HepG2 (cell line): ENCODE results near the gene DHRS4L2. TPM values are rescaled to one million over a fixed set of nuclear protein-coding genes. Genes with fewer than 3 reads are reported as not detected.

Experiments
- AGO1 ChIP-seq: fragments of 200-400 bp; formaldehyde crosslinking; IDR thresholded peaks from 2 replicates; pipeline ENCODE4 v1.6.1; 2017; ENCODE audit warnings: mild to moderate bottlenecking, low read depth, low read length, moderate library complexity; ENCODE audit not compliant: poor library complexity, severe bottlenecking
- CBX5 ChIP-seq: sonication (generic); formaldehyde crosslinking; IDR thresholded peaks from 2 replicates; pipeline ENCODE4 v1.4.0; 2020; ENCODE audit warnings: missing genetic modification reagents, borderline replicate concordance
- CC2D1A ChIP-seq: sonication (generic); formaldehyde crosslinking; IDR thresholded peaks from 2 replicates; pipeline ENCODE4 v1.8.1; 2023; ENCODE audit warnings: mild to moderate bottlenecking, missing genetic modification reagents
- CENPT ChIP-seq: sonication (generic); formaldehyde crosslinking; IDR thresholded peaks from 2 replicates; pipeline ENCODE4 v1.8.0; 2022; ENCODE audit warnings: low read depth, mild to moderate bottlenecking, moderate library complexity, missing genetic modification reagents
- DMAP1 ChIP-seq: IDR thresholded peaks from 2 replicates; pipeline ENCODE4 v1.6.1; 2016
- FOSL2 ChIP-seq: sonication (generic); formaldehyde crosslinking; IDR thresholded peaks from 2 replicates; pipeline ENCODE4 v1.4.0; 2020; ENCODE audit warnings: missing genetic modification reagents
- GPN1 ChIP-seq: sonication (generic); formaldehyde crosslinking; IDR thresholded peaks from 2 replicates; pipeline ENCODE4 v1.5.1; 2020; ENCODE audit warnings: missing genetic modification reagents, borderline replicate concordance
- HNF4G ChIP-seq, 2 experiments: sonication (generic) in 1 of 2; formaldehyde crosslinking in 1 of 2; IDR thresholded peaks; 2 replicates each; pipeline versions ENCODE4 v1.4.0 to v1.6.1; 2011 to 2020; ENCODE audit warnings: borderline replicate concordance in 2 of 2, low read depth in 2 of 2, mild to moderate bottlenecking in 2 of 2, low read length in 1 of 2, missing genetic modification reagents in 1 of 2, moderate library complexity in 1 of 2
- MAF1 ChIP-seq: sonication (generic); formaldehyde crosslinking; IDR thresholded peaks from 2 replicates; pipeline ENCODE4 v1.5.0; 2020; ENCODE audit warnings: missing genetic modification reagents, borderline replicate concordance
- MLLT10 ChIP-seq: sonication (generic); formaldehyde crosslinking; IDR thresholded peaks from 2 replicates; pipeline ENCODE4 v1.4.0; 2020; ENCODE audit warnings: missing genetic modification reagents
- NAIF1 ChIP-seq: sonication (generic); formaldehyde crosslinking; IDR thresholded peaks from 2 replicates; pipeline ENCODE4 v1.5.0; 2020; ENCODE audit warnings: mild to moderate bottlenecking, missing genetic modification reagents, borderline replicate concordance
- NFIB ChIP-seq: sonication (generic); formaldehyde crosslinking; IDR thresholded peaks from 2 replicates; pipeline ENCODE4 v1.9.0; 2021; ENCODE audit warnings: missing genetic modification reagents, mild to moderate bottlenecking, borderline replicate concordance
- RFXAP ChIP-seq: sonication (generic); formaldehyde crosslinking; IDR thresholded peaks from 2 replicates; pipeline ENCODE4 v1.4.0; 2020; ENCODE audit warnings: missing genetic modification reagents, borderline replicate concordance
- RORA ChIP-seq: sonication (generic); formaldehyde crosslinking; IDR thresholded peaks from 2 replicates; pipeline ENCODE4 v1.5.0; 2020; ENCODE audit warnings: mild to moderate bottlenecking, missing genetic modification reagents, moderate library complexity
- SPEN ChIP-seq: sonication (generic); formaldehyde crosslinking; IDR thresholded peaks from 2 replicates; pipeline ENCODE4 v1.5.1; 2020; ENCODE audit warnings: low read depth, mild to moderate bottlenecking, missing genetic modification reagents
- SYNCRIP ChIP-seq: fragments of 200-400 bp; formaldehyde crosslinking; IDR thresholded peaks from 2 replicates; pipeline ENCODE4 v1.6.1; 2018; ENCODE audit warnings: mild to moderate bottlenecking, low read depth, low read length; ENCODE audit not compliant: insufficient read depth
- ZBTB20 ChIP-seq: sonication (generic); formaldehyde crosslinking; IDR thresholded peaks from 2 replicates; pipeline ENCODE4 v1.8.1; 2023; ENCODE audit warnings: missing genetic modification reagents, low read depth, mild to moderate bottlenecking, borderline replicate concordance
- ZBTB7A ChIP-seq: sonication (generic); formaldehyde crosslinking; IDR thresholded peaks from 2 replicates; pipeline ENCODE4 v1.8.0; 2022; ENCODE audit warnings: mild to moderate bottlenecking, missing genetic modification reagents
- ZFP41 ChIP-seq: sonication (generic); formaldehyde crosslinking; IDR thresholded peaks from 2 replicates; pipeline ENCODE4 v1.4.0; 2020; ENCODE audit warnings: mild to moderate bottlenecking, missing genetic modification reagents, borderline replicate concordance
- ZFP82 ChIP-seq: sonication (generic); formaldehyde crosslinking; IDR thresholded peaks from 2 replicates; pipeline ENCODE4 v1.5.1; 2020; ENCODE audit warnings: mild to moderate bottlenecking, missing genetic modification reagents, borderline replicate concordance
- ZNF773 ChIP-seq: sonication (generic); formaldehyde crosslinking; IDR thresholded peaks from 2 replicates; pipeline ENCODE4 v1.4.0; 2020; ENCODE audit warnings: missing genetic modification reagents, borderline replicate concordance
- ZNF780A ChIP-seq: sonication (generic); formaldehyde crosslinking; IDR thresholded peaks from 2 replicates; pipeline ENCODE4 v1.8.0; 2022; ENCODE audit warnings: mild to moderate bottlenecking, missing genetic modification reagents, moderate library complexity
- polyA plus RNA-seq, 8 experiments: library from polyadenylated mRNA; depleted of rRNA in 3 of 8; stranded (reverse) in 7 of 8; unstranded in 1 of 8; fragments of >200 nt; fragmentation: Illumina TruSeq in 4 of 8; extraction: Trizol in 4 of 8; gene quantifications; 2 replicates each; pipeline versions ENCODE4 v1.2.1 to v1.2.3, GENCODE V29; 2011 to 2016; ENCODE audit warnings: low read depth in 4 of 8, missing spikeins in 1 of 8, mixed read lengths in 1 of 8; ENCODE audit not compliant: insufficient read depth in 1 of 8
- total RNA-seq, 5 experiments: library from RNA; depleted of rRNA; stranded (reverse); fragments of >200 nt; fragmentation: Illumina TruSeq; extraction: Trizol; gene quantifications; 2 replicates each; pipeline ENCODE4 v1.2.3, GENCODE V29; 2016; ENCODE audit warnings: low read depth in 1 of 5
- TF ChIP-seq, protein P1 (sequence below): sonication (generic); formaldehyde crosslinking; IDR thresholded peaks from 2 replicates; pipeline ENCODE4 v1.4.0; 2020; ENCODE audit warnings: missing genetic modification reagents, low read depth, mild to moderate bottlenecking, borderline replicate concordance
- TF ChIP-seq, protein P2 (sequence below): sonication (generic); formaldehyde crosslinking; IDR thresholded peaks from 2 replicates; pipeline ENCODE4 v1.5.0; 2020; ENCODE audit warnings: missing genetic modification reagents, mild to moderate bottlenecking, borderline replicate concordance
- TF ChIP-seq, protein P3 (sequence below): sonication (generic); formaldehyde crosslinking; IDR thresholded peaks from 2 replicates; pipeline ENCODE4 v1.8.1; 2023; ENCODE audit warnings: mild to moderate bottlenecking, missing genetic modification reagents, borderline replicate concordance
- TF ChIP-seq, protein P4 (sequence below): sonication (generic); formaldehyde crosslinking; IDR thresholded peaks from 2 replicates; pipeline ENCODE4 v1.4.0; 2020; ENCODE audit warnings: missing genetic modification reagents

Gene DHRS4L2
- total and polyA plus RNA-seq, 2 of the 13 experiments (the other 11 are each of a cell fraction or from before 2014, with no cell fraction given): 24.7 to 38.2 TPM

DNA sequence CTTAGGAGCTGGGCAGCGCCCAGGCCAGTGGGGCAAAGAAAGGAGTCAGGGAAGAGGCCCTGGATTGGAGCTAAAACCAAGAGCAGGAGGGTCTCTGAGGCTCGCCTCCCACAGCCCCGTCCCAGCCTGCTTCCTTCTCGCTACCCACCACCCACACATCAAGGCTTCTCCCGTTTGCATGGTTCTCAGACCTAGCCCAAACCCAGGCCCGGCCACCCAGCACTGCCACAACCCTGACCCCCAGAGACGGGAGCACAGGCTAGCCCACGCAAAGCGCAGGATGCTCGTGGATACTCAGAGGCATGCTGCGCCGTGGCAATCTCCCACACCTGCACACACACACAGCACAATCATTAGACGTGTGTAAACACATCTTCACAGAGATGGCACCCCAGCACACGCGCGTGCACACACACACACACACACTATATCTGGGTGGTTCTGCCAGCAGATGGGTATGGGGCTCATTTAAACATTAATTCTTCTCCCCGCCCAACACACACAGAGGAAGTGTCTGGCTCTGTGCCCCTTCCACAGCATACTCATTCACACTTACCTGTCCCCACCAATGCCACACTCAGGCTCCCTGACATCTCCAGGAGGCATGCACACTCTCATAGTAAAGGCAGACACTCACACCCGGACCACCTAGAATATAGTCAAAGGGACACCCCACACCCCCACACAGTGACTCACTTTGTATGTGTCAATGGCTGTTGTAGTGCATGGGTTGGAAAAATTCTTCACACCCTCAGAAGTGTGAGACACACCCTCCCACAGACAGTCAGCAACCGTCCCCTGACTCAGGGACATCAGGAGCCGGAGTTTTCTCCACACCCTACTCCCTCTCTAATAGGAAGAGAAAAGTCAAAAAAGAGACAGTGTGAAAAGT lies 64.2 kb downstream of the DHRS4L2 start (continued):
- TF ChIP-seq ZBTB20 (CRISPR knock-in tag) (0 out of 2 replicates have a peak, but pooled peaks have one; percentile 15), NAIF1 (no peak), RORA (CRISPR knock-in tag) (no peak), SPEN (CRISPR knock-in tag) (no peak; the same call in 1 of the 2 replicates), AGO1 (peak; percentile 70), DMAP1 (no peak), ZBTB7A (peak; percentile 23; the same call in 1 of the 2 replicates), ZFP82 (CRISPR knock-in tag) (no peak), RFXAP (CRISPR knock-in tag) (0 out of 2 replicates have a peak, but pooled peaks have one; percentile 2), MLLT10 (CRISPR knock-in tag) (no peak), SYNCRIP (no peak), HNF4G (IDR thresholded peaks at IDR 0.05; ENCODE audit: borderline replicate concordance, low read depth, low read length) (no peak), HNF4G (CRISPR knock-in tag; IDR thresholded peaks at IDR 0.05; ENCODE audit: borderline replicate concordance, low read depth) (no peak), CC2D1A (CRISPR knock-in tag) (no peak), ZNF780A (CRISPR knock-in tag) (no peak), CBX5 (CRISPR knock-in tag) (no peak), MAF1 (no peak), NFIB (peak; percentile 90; the same call in 1 of the 2 replicates), FOSL2 (CRISPR knock-in tag) (0 out of 2 replicates have a peak, but pooled peaks have one; percentile 24), ZNF773 (CRISPR knock-in tag) (0 out of 2 replicates have a peak, but pooled peaks have one; percentile 0), GPN1 (CRISPR knock-in tag) (no peak), ZFP41 (0 out of 2 replicates have a peak, but pooled peaks have one; percentile 20), CENPT (CRISPR knock-in tag) (peak; percentile 64; the same call in 1 of the 2 replicates)
- TF ChIP-seq, protein P1, sequence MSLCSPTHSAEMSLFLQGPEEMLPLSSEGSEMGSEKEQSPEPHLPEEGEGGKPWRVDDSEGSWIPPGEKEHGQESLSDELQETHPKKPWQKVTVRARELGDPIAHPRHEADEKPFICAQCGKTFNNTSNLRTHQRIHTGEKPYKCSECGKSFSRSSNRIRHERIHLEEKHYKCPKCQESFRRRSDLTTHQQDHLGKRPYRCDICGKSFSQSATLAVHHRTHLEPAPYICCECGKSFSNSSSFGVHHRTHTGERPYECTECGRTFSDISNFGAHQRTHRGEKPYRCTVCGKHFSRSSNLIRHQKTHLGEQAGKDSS: 0 out of 2 replicates have a peak, but pooled peaks have one; percentile 30
- TF ChIP-seq, protein P2, sequence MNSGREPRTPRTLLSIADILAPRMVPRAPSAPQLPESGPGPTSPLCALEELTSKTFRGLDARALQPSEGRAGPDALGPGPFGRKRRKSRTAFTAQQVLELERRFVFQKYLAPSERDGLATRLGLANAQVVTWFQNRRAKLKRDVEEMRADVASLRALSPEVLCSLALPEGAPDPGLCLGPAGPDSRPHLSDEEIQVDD: no peak
- TF ChIP-seq, protein P3, sequence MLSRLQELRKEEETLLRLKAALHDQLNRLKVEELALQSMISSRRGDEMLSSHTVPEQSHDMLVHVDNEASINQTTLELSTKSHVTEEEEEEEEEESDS (CRISPR knock-in tag): no peak
- TF ChIP-seq, protein P4, sequence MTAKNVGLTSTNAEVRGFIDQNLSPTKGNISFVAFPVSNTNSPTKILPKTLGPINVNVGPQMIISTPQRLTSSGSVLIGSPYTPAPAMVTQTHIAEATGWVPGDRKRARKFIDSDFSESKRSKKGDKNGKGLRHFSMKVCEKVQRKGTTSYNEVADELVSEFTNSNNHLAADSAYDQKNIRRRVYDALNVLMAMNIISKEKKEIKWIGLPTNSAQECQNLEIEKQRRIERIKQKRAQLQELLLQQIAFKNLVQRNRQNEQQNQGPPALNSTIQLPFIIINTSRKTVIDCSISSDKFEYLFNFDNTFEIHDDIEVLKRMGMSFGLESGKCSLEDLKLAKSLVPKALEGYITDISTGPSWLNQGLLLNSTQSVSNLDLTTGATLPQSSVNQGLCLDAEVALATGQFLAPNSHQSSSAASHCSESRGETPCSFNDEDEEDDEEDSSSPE: no peak
